ENCODE measurements around the gene RIN1.
A peak's percentile ranks its signal among the peaks of the same experiment; 100 is the strongest.
"Not testable (repeated sequence)": the region's sequence is repeated elsewhere in the genome, so short reads cannot be mapped to it uniquely, and the experiment has no call there.

RIN1 gene, protein sequence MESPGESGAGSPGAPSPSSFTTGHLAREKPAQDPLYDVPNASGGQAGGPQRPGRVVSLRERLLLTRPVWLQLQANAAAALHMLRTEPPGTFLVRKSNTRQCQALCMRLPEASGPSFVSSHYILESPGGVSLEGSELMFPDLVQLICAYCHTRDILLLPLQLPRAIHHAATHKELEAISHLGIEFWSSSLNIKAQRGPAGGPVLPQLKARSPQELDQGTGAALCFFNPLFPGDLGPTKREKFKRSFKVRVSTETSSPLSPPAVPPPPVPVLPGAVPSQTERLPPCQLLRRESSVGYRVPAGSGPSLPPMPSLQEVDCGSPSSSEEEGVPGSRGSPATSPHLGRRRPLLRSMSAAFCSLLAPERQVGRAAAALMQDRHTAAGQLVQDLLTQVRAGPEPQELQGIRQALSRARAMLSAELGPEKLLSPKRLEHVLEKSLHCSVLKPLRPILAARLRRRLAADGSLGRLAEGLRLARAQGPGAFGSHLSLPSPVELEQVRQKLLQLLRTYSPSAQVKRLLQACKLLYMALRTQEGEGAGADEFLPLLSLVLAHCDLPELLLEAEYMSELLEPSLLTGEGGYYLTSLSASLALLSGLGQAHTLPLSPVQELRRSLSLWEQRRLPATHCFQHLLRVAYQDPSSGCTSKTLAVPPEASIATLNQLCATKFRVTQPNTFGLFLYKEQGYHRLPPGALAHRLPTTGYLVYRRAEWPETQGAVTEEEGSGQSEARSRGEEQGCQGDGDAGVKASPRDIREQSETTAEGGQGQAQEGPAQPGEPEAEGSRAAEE

DNA sequence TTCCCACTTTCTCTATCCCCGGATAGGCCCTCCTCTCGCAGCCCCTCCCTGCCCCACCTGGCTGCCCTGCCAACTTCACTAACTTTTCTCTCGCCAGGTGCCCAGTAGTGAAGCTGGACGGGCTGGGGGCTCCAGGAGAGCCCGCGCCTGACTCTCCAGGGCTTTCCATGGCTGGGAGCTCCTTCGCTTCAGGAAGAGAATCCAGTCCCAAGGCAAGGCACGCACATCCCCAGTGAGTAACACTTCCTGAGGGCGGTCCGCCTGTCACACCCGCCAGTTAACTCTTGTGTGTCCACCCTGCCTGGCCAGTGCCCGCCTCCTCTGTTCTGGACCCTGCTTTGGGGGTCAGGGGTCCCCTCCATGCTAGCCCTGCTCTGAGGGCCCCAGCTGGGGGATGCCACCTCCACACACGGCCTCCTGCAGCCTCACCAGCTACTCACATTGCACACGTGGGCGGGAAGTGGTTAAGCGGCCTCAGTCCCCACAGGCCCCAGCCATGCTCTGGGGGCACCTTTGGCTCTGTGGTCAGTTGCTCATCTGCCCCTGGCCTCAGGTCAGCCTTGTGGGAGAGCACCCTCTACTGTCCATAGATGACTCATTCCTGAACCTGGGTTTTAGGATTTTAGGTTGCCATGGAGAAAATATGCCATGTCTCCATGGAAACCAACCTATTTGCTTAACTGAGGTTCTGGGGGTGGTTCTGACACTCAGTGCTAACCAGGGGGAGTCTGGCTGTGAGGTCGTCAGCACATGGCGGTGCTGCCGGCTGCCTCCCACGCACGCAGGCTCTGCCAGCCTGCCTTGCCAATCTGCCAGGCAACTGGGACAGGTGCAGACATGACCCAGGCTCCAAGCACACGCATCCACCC is at the start of gene RIN1:
TSS of gene RIN1 (minus strand) at position 201 of the 869 bp plus-strand sequence. CDS start at position 169, 32 bp downstream.
- DNase-seq (ENCODE audit: low read depth in 2 of 2, low spot score in 1 of 2): no peak

DNA sequence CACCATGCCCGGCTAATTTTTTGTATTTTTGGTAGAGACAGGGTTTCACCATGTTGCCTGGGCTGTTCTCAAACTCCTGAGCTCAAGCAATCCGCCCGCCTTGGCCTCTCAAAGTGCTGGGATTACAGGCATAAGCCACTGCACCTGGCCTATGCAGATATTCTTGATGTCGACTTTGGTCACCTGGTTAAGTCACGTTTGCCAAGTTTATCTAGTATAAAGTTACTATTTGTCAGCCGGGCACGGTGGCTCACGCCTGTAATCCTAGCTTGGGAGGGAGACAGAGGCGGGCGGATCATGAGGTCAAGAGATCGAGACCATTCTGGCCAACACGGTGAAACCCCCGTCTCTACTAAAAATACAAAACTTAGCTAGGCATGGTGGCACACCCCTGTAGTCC is 48.1 kb upstream of the RIN1 start:
- DNase-seq (ENCODE audit: low read depth in 2 of 2, low spot score in 1 of 2): not testable (repeated sequence)

DNA sequence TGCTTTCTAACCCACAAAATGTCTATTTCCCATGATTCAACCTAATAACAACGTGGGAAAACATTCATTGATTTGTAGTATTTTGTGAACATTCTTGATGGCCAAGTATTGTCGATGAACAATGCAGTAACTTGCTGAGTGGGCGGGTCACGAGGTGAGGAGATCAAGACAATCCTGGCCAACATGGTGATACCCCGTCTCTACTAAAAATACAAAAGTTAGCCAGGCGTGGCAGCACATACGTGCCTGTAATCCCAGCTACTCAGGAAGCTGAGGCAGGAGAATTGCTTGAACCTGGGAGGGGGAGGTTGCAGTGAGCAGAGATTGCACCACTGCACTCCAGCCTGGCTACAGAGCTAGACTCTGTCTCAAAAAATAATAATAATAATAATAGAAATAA is 44.0 kb upstream of the RIN1 start:
- DNase-seq (ENCODE audit: low read depth in 2 of 2, low spot score in 1 of 2): not testable (repeated sequence)

DNA sequence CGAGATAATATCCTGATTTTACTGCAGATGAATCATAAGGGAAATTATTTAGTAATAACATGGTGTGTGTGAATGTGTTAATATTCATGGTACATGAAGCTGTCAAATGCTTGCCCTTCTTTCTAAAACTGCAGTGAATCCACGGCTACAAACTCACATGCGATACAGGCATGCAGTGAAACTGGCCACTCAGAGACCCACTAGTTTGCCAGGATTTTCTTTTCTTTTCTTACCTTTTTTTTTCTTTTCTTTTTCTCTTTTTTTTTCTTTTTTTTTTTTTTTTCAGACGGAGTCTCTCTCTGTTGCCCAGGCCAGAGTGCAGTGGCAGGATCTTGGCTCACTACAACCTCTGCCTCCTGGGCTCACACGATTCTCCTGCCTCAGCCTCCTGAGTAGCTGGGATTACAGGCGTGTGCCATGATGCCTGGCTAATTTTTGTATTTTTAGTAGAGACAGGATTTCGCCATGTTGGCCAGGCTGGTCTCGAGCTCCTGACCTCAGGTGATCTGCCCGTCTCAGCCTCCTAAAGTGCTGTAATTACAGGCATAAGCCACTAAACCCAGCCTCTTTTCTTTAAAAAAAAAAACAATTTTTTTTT is 37.6 kb upstream of the RIN1 start:
- not testable (repeated sequence) for DNase-seq (ENCODE audit: low read depth in 2 of 2, low spot score in 1 of 2)

DNA sequence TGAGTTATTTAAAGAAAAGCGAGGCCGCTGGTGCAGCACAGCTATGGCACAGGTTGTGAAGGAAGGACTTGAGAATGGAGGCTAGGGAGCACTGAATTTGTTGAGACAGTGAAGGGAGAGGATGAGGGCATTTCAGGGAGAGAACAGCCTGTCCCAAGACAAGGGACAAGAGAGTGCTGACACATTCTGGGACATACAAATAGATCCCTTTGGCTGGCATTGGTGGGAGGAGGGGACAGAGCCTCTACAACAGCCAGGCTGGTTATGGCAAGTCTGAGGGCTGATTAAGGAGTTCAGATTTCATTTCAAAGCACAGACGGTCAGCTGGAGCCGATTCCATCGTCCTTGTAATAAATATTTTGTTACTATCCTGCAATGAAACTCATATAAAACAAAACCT is 37.0 kb upstream of the RIN1 start:
- DNase-seq (ENCODE audit: low read depth in 2 of 2, low spot score in 1 of 2): no peak

DNA sequence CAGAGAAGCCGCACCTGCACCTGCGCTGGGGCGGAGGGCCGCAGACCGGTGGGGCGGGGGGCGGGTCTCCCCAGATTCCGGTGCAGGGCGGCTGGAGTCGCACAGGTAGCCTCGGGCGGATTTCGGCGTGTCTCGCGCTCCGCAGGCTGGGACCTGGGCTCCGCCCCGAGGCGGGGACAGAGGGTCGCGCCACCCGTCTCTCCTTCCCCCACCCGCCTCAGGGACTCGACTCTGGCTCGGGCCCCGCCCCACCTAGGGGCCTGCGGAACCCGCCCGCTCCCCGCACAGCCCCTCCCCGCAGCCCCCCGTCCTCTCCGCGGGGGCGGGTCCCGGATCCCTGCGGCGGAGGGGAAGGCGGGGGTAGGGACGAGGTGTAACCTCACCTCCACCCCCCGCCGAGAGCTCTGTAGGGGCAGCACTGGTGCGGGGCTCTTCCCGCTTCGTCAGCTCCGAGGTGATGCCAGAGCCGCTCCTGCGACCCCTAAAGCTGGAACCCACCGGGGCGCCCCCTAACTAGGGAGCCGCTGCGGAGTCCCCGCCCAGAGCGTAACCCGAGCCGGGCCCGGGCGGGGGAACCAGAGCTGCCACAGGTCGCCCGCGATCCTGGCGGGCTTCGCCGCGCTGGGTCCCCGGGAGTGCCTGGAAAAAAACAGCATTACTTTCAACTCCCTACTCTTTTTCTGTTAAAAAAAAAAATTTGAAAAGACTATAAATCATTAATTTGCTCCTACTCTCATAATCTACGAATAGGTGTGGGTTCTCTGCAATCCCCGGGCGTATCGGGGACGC is 35.6 kb upstream of the RIN1 start, which contains the start of gene SLC29A2:
TSS of gene SLC29A2 (minus strand) at position 134 of the 789 bp plus-strand sequence. CDS start 169 bp downstream, outside the sequence.
- peak; percentile 45 to 46 for DNase-seq (ENCODE audit: low read depth in 2 of 2, low spot score in 1 of 2)

DNA sequence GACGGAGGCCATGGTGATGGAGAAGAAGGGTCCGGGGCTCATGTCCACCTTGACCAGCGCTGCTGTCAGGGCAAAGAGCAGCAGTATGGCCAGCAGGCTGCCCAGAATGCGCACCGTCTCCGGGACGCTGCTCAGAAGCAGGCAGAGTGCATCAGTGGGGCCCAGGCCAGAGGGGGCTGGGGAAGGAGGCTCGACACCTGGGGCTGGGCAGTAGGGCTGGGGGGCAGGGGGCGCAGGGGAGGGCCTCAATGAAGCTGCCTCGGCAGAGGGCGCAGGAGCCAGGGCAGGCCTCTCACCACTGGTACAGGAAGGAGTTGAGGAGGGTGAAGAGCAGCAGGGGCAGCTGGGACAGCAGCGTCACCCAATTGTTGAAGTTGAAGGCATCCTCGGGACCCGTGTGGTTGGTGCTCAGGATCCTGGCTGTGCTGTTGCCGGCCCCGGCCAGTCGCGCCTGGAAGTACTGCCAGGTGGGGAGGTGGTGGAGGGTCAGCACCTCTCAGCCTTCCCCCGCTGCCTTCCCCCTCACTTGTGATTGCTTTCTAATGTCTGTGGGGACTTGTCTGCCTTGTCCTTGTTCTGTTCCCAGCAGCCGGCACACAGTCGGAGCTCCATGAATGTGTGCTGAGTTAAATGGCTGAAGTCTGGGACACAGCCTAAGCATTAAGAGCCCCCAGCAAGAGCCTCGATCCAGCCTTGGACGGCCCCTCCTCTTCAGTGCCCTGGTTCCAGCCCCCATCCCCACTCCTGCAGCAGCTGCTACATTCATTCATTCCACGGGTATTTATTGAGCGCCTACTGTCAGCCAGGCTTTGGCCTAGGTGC is 33.0 kb upstream of the RIN1 start:
- DNase-seq (ENCODE audit: low read depth in 2 of 2, low spot score in 1 of 2): no peak

DNA sequence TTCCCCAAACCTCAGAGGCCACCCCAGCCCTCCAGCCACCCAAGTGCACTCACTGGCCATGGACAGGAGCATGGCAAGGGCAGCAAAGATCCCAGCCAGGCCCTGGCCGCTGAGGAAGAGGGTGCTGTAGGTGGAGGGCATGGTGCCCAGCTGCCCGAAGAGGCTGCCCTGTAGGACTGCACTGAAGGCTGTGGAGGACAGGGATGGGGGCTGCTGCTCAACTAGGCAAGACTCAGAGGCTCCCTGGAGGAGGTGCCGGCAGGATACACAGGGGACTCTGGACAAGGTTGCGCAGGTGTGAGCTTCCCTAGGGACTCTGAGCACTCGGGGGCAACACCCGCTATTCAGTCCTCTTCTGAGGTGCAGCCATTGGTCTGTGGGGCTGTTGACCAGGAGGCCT is 32.2 kb upstream of the RIN1 start:
- DNase-seq (ENCODE audit: low read depth in 2 of 2, low spot score in 1 of 2): no peak

DNA sequence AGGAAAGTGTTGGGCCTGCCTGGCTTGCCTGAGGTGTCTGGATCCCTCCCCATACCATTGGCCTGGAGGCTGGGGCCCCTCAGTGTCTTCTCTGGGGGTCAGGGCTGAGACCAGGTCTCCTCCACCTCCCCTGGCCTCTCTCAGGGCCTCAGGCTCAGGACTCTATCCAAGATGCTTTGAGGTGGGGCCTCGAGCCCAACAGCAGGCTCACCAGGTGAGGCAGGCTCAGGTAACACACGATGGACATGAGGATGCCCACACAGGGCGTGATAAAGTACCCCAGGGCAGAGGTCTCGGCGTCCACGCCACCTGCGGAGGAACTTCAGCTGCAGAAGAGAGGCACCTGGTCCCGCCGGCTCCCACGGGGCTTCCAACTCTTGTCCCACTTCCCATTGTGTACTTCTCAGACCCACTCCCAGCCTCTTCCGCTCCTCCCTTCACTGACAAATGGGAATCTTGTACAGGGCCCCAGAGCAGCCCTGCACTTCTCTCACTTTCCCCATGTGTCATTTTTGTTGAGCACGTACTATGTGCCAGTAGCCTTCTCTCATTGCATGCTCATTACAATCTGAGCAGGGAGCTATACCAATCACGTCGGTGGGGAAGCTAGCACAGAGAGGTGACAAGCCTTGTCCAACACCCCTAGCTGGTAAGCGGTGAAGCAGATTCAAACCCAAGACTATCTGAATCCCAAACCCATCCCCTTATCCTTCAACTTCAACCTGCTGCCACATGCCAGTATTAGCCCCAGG is 31.5 kb upstream of the RIN1 start:
- DNase-seq (ENCODE audit: low read depth in 2 of 2, low spot score in 1 of 2): no peak

DNA sequence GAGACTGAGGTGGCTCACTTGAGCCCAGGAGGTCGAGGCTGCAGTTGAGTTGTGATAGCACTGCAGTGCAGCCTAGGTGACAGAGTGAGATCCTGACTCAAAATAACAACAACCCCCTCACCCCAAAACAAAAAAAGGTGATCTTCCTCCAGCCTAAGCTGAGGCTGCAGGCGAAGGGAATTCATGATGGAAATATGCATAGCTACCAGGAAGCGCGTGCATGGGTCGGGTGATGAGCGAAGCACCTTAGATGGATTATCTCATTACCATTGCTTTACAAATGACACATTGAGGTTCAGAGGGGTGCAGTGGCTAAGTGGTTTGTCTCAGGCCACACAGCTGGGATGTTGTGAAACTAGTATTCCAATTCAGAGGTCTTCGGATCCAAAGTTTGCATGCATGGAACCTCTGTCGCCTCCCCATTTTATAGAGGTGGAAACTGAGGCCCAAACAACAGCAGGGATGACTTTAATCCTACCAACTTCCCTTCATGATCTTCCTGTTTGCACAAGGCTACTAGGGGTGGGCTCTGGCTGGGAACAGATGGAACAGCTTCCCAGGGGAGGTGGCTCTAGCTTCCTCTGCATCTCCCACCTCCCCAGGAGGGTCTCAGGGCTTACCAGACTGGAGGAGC is 30.7 kb upstream of the RIN1 start:
- DNase-seq (ENCODE audit: low read depth in 2 of 2, low spot score in 1 of 2): no peak

DNA sequence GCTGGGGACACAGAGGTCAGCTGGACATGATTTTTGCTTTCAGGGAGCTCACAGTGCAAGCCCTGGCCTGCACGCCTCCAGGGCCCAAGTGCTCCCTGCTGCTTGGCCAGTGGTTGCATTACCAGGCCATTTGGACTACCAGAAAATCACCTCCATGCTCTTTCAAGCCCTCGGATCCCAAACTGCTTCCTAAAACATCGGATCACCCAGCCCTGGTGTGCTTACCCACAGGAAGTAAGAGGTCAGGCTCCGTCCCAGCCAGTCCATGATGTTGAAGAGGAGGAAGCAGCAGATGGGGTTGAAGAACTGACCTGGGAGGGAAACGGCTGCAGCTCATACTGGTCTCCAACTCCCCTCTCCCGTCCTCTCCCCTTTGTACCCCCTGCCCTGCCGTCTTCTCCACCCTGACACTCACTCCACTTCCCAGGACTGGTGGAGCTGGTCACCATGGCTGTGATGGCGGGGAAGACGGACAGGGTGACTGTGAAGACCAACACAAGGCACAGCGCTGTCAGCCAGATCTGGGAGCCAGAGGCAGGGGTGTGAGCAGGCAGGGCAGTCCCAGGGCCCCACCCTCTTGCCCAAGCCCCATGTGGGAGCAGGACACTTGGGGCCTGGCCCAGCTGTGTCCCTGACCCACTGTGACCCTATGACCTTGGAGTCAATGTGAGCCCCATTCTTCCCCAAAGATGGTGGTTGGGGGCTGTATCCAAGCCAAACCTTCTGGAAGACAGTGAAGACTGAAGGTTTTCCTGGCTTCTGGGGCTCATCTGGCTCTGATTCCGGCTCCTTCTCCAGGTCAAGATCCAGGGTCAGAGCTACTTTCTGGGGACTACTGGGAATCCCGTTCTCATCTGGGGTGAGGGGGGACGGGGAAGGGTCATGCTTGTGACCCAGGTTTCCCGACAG is 29.7 kb upstream of the RIN1 start:
- no peak for DNase-seq (ENCODE audit: low read depth in 2 of 2, low spot score in 1 of 2)

DNA sequence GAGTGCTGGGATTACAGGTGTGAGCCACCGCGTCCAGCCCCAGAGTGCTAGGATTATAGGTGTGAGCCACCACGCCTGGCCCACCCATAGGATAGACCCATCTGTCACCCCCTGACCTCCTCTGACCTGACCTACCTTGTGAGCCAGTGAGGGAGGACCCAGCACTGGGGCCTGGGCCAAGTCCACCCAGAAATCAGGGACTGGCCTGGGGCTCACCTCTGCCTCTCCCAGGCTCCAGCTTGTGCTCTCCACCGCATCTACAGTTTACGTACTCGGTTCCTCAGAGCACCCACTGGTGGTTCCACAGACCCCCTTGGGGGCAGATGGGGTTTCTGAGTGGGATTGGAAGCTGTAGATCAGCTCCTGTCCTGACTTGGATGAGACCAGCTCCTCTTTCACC is 28.9 kb upstream of the RIN1 start:
- DNase-seq (ENCODE audit: low read depth in 2 of 2, low spot score in 1 of 2): no peak

DNA sequence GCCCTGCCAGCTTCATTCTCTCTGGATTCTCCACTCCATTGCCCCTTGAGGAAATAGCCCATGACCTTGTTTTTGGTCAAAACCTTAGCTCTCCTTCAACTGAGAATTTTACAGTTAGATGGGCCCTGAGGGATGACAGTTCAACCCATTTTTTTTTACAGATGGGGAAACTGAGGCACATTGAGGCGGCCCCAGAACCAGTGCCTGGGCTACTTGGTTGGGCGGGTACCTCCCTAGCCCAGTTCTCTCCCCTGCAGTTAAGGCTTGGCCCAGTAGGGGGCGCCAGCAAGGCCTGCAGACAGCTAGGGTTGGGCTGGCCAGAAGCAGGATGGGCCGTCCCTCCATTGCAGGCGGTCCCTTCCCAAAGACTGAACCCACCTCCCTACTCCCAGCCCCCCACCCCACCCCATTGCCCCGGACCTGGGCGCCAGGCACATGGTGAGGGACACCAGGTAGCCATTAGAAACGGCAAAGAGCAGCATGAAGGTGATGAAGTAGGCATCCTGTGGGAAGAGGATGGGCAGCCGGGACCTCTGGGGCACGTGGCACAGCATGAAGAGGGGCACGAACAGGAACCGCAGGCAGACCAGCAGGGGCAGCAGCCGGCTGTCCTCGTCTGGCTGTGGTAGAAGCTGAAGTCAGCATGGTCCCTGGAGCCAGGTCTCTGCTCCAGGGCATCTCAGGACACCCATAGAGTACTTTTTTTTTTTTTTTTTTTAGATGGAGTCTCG is 27.7 kb upstream of the RIN1 start:
- peak; percentile 34 to 39 for DNase-seq (ENCODE audit: low read depth in 2 of 2, low spot score in 1 of 2)

DNA sequence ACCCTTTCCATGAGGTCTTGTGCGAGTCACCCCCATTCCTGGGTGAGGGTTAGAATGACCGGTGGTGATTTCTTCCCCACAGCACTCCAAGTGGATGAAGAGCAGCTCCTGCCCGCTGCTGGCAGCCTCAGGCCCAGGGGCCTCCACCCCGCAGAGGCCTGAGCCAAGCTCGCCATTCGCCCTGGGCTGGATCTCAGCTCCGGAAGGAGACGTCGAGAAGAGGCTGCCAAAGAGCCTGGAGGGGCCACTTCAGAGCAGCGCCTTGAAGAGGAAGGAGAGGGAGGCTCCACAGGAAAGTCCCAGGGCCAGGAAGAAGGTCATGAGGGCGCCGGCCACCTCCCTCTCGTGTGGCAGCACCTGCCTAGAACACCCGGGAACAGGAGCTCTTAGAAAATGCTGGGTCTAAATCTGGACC is 27.0 kb upstream of the RIN1 start:
- DNase-seq (ENCODE audit: low read depth in 2 of 2, low spot score in 1 of 2): no peak

DNA sequence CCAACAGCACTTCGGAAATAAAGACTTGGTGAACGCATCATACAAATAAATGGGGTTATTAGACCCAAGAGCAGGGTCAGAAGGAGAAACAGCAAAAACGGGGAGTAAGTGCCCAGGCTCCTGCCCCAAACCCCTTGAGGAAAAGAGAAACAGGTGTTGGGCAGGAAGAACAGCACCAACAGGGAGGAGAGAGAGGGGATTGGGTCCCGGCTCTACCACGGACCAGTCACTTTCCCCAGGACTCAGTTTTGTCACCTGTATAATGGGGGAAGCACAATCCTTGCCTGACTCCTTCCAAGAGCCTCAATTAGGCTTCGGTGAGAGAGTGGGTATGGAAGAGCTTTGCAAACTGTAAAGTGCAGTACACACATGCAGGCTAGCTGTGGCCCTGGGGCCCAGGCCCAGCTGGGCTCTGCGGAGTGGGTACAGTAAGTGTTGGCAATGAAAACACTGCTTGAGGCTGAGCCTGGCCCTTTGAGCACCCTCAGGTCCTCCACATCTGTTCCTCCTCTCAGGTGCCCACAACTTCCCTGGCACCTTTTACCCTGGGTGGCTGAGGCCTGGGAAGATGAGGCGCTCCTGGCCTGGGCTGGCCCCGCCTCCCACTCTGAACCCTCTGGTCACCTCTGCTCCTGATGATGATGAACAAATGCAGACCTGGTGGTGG is 26.4 kb upstream of the RIN1 start:
- no peak for DNase-seq (ENCODE audit: low read depth in 2 of 2, low spot score in 1 of 2)

DNA sequence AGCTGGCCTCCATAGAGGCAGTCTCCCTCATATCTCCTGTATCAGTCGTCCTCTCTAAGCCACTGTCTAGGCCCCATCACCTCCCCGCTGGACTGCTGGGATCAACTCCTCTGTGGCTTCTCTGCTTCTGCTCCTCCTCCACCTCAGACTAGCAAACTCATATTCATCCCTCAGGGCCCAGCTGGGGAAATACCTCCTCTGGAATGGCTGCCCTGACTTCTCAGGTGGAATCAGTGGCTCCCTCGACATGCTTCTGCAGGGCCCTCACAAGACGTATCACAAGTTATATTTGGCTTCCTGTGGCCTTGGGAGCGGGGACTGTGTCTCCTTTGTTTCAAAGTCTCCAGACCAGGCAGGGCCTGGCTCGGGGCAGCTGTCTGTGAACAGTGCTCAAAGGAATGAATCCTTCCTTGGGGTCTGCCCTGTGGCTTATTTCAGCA is 25.3 kb upstream of the RIN1 start:
- no peak for DNase-seq (ENCODE audit: low read depth in 2 of 2, low spot score in 1 of 2)
